NOMO-1 treated with dmso at 0.1 percent for 144 hours (cell line): Measurements from ENCODE around the gene WDR38.

ENCODE experiments used
- DNase-seq: peaks from one replicate; lab custom pipeline; 2025; ENCODE audit not compliant: unreplicated experiment; lab: John Stamatoyannopoulos, UW

WDR38 gene

GRCh38 chr9:124857533-124858162 lies 4.4 kb downstream of the WDR38 start:
- no peak for DNase-seq

GRCh38 chr9:124858330-124859046 lies 5.2 kb downstream of the WDR38 start:
- DNase-seq = no peak

GRCh38 chr9:124859803-124860581 lies 6.7 kb downstream of the WDR38 start:
- no peak for DNase-seq

GRCh38 chr9:124860582-124861341 lies 7.5 kb downstream of the WDR38 start:
- no peak for DNase-seq

- peak; percentile 93 for DNase-seq
Measured at GRCh38 chr9:124861342-124862229, 8.3 kb downstream of the WDR38 start, which contains the start of the genes ARPC5L and RPL35. TSS of gene ARPC5L (plus strand) at chr9:124862130. CDS start at chr9:124869291, 7,161 bp downstream. TSS of gene RPL35 (minus strand) at chr9:124861957. CDS start at chr9:124861912, 45 bp downstream.

GRCh38 chr9:124863371-124863871 lies 10.2 kb downstream of the WDR38 start:
- DNase-seq = no peak

- DNase-seq = peak; percentile 80
Measured at GRCh38 chr9:124868511-124869465, 15.5 kb downstream of the WDR38 start.

- no peak for DNase-seq
Measured at GRCh38 chr9:124869466-124869985, 16.3 kb downstream of the WDR38 start.

- DNase-seq = no peak
Measured at GRCh38 chr9:124869986-124870560, 16.8 kb downstream of the WDR38 start.

- DNase-seq = no peak
Measured at GRCh38 chr9:124870723-124871122, 17.5 kb downstream of the WDR38 start.

- no peak for DNase-seq
Measured at GRCh38 chr9:124871156-124871561, 17.9 kb downstream of the WDR38 start.

GRCh38 chr9:124873664-124874063 lies 20.4 kb downstream of the WDR38 start:
- DNase-seq = no peak

GRCh38 chr9:124875501-124875900 lies 22.2 kb downstream of the WDR38 start:
- DNase-seq = no peak

- DNase-seq = no peak
Measured at GRCh38 chr9:124877021-124877782, 23.9 kb downstream of the WDR38 start.

- DNase-seq = no peak
Measured at GRCh38 chr9:124878021-124878420, 24.8 kb downstream of the WDR38 start.

- no peak for DNase-seq
Measured at GRCh38 chr9:124878518-124878917, 25.3 kb downstream of the WDR38 start.

- DNase-seq = no peak
Measured at GRCh38 chr9:124879226-124879625, 26.0 kb downstream of the WDR38 start.
